Measurements from ENCODE around the gene AP2B1. TPM values are rescaled to one million over a fixed set of nuclear protein-coding genes. Genes with fewer than 3 reads are reported as not detected.

Gene AP2B1
- total RNA-seq, 1 experiment from 2014 or later = 70.2 TPM

- H3K9me3 ChIP-seq (ENCODE audit: low read length) = no peaks in the 10 kb centered on the region
- no peaks in the 10 kb centered on the region for H3K36me3 ChIP-seq (ENCODE audit: low read depth, low read length)
- no peaks in the 10 kb centered on the region for H3K27me3 ChIP-seq (ENCODE audit: low read length)
- ChIA-PET CTCF (no interaction called here), POLR2A (ENCODE audit: unreplicated experiment) (no interaction called here)
- H3K9ac ChIP-seq (ENCODE audit: low read length) = no peak overlapping the region
- no peak for ATAC-seq
- no peaks in the 10 kb centered on the region for H3K9me2 ChIP-seq (replicated peaks; ENCODE audit: low read length)
- TF ChIP-seq, protein P1, sequence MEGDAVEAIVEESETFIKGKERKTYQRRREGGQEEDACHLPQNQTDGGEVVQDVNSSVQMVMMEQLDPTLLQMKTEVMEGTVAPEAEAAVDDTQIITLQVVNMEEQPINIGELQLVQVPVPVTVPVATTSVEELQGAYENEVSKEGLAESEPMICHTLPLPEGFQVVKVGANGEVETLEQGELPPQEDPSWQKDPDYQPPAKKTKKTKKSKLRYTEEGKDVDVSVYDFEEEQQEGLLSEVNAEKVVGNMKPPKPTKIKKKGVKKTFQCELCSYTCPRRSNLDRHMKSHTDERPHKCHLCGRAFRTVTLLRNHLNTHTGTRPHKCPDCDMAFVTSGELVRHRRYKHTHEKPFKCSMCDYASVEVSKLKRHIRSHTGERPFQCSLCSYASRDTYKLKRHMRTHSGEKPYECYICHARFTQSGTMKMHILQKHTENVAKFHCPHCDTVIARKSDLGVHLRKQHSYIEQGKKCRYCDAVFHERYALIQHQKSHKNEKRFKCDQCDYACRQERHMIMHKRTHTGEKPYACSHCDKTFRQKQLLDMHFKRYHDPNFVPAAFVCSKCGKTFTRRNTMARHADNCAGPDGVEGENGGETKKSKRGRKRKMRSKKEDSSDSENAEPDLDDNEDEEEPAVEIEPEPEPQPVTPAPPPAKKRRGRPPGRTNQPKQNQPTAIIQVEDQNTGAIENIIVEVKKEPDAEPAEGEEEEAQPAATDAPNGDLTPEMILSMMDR (conservative IDR thresholded peaks at IDR 0.05; ENCODE audit: low read depth, low read length) = no peak
- TF ChIP-seq EZH2phosphoT487 (IDR thresholded peaks at IDR 0.05; ENCODE audit: borderline replicate concordance, low read length) (no peak), EZH2 (IDR thresholded peaks at IDR 0.05; ENCODE audit: low read length, unreplicated experiment) (no peak)
- no peaks in the 10 kb centered on the region for H3F3A ChIP-seq (ENCODE audit: low read length, unreplicated experiment)
- H3K79me2 ChIP-seq (ENCODE audit: low read length) = no peaks in the 10 kb centered on the region
- H2AFZ ChIP-seq (ENCODE audit: low read length) = no peak overlapping the region
- H3K4me2 ChIP-seq (ENCODE audit: low read length) = no peak overlapping the region
- DNase-seq = no peak
- no peaks in the 10 kb centered on the region for H4K20me1 ChIP-seq (ENCODE audit: low read length)
- BruUV-seq (replicated peaks) = no TSS peak
- no peaks in the 10 kb centered on the region for H3K4me1 ChIP-seq (ENCODE audit: insufficient read depth, low read length)
- H3K27ac ChIP-seq (ENCODE audit: low read length) = no peak overlapping the region
- H3K4me3 ChIP-seq (ENCODE audit: low read length) = no peak overlapping the region
- intact Hi-C loops (cut with micrococcal nuclease) = no loop called here
These were observed 151.5 kb downstream of the AP2B1 start for GRCh38 chr17:35738519-35739133.

DNA sequence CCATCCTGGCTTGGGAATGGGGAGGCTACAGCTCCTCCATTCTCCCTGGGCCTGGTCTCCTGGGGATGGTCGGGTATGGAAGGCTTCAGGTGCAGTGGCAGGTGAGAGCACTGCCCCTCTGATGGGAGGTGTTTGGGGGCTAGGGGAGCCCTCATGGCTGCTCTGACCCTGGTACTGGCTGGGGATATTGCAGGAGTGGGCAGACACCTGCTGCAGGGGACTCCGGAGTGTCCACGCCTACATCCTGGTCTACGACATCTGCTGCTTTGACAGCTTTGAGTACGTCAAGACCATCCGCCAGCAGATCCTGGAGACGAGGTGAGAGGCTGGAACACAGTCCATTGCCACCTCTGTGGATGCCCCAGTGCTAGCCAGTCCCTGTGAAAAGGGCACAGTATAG is 153.1 kb downstream of the AP2B1 start:
- H3K4me3 ChIP-seq (ENCODE audit: low read length) = no peak overlapping the region

More for the DNA sequence above, 153.1 kb downstream of the AP2B1 start:
- no peak overlapping the region for H3K9ac ChIP-seq (ENCODE audit: low read length)
- intact Hi-C loops (cut with micrococcal nuclease) = no loop called here
- H2AFZ ChIP-seq (ENCODE audit: low read length) = no peak overlapping the region
- no peaks in the 10 kb centered on the region for H3K9me2 ChIP-seq (replicated peaks; ENCODE audit: low read length)
- BruUV-seq (replicated peaks) = no TSS peak
- H3K4me2 ChIP-seq (ENCODE audit: low read length) = no peak overlapping the region
- H3K27ac ChIP-seq (ENCODE audit: low read length) = no peak overlapping the region
- H3K27me3 ChIP-seq (ENCODE audit: low read length) = no peaks in the 10 kb centered on the region
- no peaks in the 10 kb centered on the region for H4K20me1 ChIP-seq (ENCODE audit: low read length)
- DNase-seq (no peak), ATAC-seq (no peak)
- TF ChIP-seq, protein P1 (conservative IDR thresholded peaks at IDR 0.05; ENCODE audit: low read depth, low read length) = no peak
- TF ChIP-seq EZH2 (IDR thresholded peaks at IDR 0.05; ENCODE audit: low read length, unreplicated experiment) = no peak
- no peak for TF ChIP-seq EZH2phosphoT487 (IDR thresholded peaks at IDR 0.05; ENCODE audit: borderline replicate concordance, low read length)
- no peaks in the 10 kb centered on the region for H3K79me2 ChIP-seq (ENCODE audit: low read length)
- ChIA-PET POLR2A (ENCODE audit: unreplicated experiment) (no interaction called here), CTCF (no interaction called here)
- no peaks in the 10 kb centered on the region for H3K9me3 ChIP-seq (ENCODE audit: low read length)
- H3K36me3 ChIP-seq (ENCODE audit: low read depth, low read length) = no peaks in the 10 kb centered on the region
- no peaks in the 10 kb centered on the region for H3K4me1 ChIP-seq (ENCODE audit: insufficient read depth, low read length)
- H3F3A ChIP-seq (ENCODE audit: low read length, unreplicated experiment) = no peaks in the 10 kb centered on the region

Measured in PC-3 (cell line).